Liver (tissue), 9 donors: ENCODE results near the gene SRSF5. TPM values are rescaled to one million over a fixed set of nuclear protein-coding genes. Genes with fewer than 3 reads are reported as not detected.

Source experiments
- DNase-seq: peaks from one replicate; pipeline ENCODE4 v3.0.0-alpha.2; 2017; ENCODE audit warnings: low spot score
- H3K27ac ChIP-seq, 2 donors: one replicate each; pipeline ENCODE4 v1.7.0; 2013; ENCODE audit warnings: inconsistent platforms in 2 of 2, low read length in 2 of 2, control low read depth in 1 of 2, low read depth in 1 of 2, mild to moderate bottlenecking in 1 of 2
- H3K27me3 ChIP-seq, 4 donors: one replicate each; pipeline versions ENCODE4 v1.6.1 to v1.7.0; 2013; ENCODE audit warnings: low read length in 3 of 4, inconsistent platforms in 1 of 4, mild to moderate bottlenecking in 1 of 4, moderate library complexity in 1 of 4; ENCODE audit not compliant: control insufficient read depth in 4 of 4, insufficient read depth in 4 of 4
- H3K36me3 ChIP-seq, 4 donors: one replicate each; pipeline versions ENCODE4 v1.6.1 to v1.7.0; 2013; ENCODE audit warnings: low read length in 3 of 4, mild to moderate bottlenecking in 3 of 4, low read depth in 1 of 4, moderate library complexity in 1 of 4; ENCODE audit not compliant: control insufficient read depth in 4 of 4, insufficient read depth in 3 of 4
- H3K4me1 ChIP-seq, 4 donors: one replicate each; pipeline versions ENCODE4 v1.6.1 to v1.7.0; 2013; ENCODE audit warnings: low read length in 3 of 4, mild to moderate bottlenecking in 3 of 4, moderate library complexity in 1 of 4; ENCODE audit not compliant: control insufficient read depth in 4 of 4, insufficient read depth in 4 of 4
- H3K4me3 ChIP-seq, 3 donors: one replicate each; pipeline versions ENCODE4 v1.6.1 to v1.7.0; 2013; ENCODE audit warnings: low read length in 3 of 3, control low read depth in 1 of 3, low read depth in 1 of 3, mild to moderate bottlenecking in 1 of 3
- H3K9ac ChIP-seq, 2 donors: one replicate each; pipeline ENCODE4 v1.7.0; 2013; ENCODE audit warnings: low read length in 2 of 2, mild to moderate bottlenecking in 2 of 2, moderate library complexity in 2 of 2, control low read depth in 1 of 2, low read depth in 1 of 2
- H3K9me3 ChIP-seq, 4 donors: one replicate each; pipeline versions ENCODE4 v1.6.1 to v1.7.0; 2013; ENCODE audit warnings: low read length in 3 of 4; ENCODE audit not compliant: control insufficient read depth in 4 of 4
- ATF3 ChIP-seq: IDR thresholded peaks from 2 replicates; pipeline ENCODE4 v1.6.1; 2016; ENCODE audit warnings: antibody characterized with exemption
- CTCF ChIP-seq: fragments of 150-350 bp; IDR thresholded peaks from 2 replicates; pipeline ENCODE4 v1.5.1; 2017; ENCODE audit warnings: improper control_type of control experiment, low read depth, low read length; ENCODE audit not compliant: missing input control
- EGR1 ChIP-seq, 2 donors: IDR thresholded peaks; 2 replicates each; pipeline ENCODE4 v1.6.1; 2016 to 2018; ENCODE audit warnings: antibody characterized with exemption in 2 of 2, low read depth in 2 of 2
- FOXA1 ChIP-seq: IDR thresholded peaks from 2 replicates; pipeline ENCODE4 v1.6.1; 2016; ENCODE audit warnings: antibody characterized with exemption
- FOXA2 ChIP-seq: IDR thresholded peaks from 2 replicates; pipeline ENCODE4 v1.6.1; 2016; ENCODE audit warnings: antibody characterized with exemption
- GABPA ChIP-seq, 2 donors: IDR thresholded peaks in 1 of 2; conservative IDR thresholded peaks in 1 of 2; 2 replicates each; pipeline ENCODE4 v1.6.1; 2016; ENCODE audit warnings: antibody characterized with exemption in 2 of 2, mild to moderate bottlenecking in 1 of 2, moderate library complexity in 1 of 2
- HNF4A ChIP-seq, 2 donors: conservative IDR thresholded peaks; 2 replicates each; pipeline ENCODE4 v1.6.1; 2016; ENCODE audit warnings: antibody characterized with exemption in 2 of 2, mild to moderate bottlenecking in 2 of 2
- HNF4G ChIP-seq: IDR thresholded peaks from 2 replicates; pipeline ENCODE4 v1.6.1; 2016; ENCODE audit warnings: antibody characterized with exemption
- JUND ChIP-seq, 2 donors: IDR thresholded peaks; 2 replicates each; pipeline ENCODE4 v1.6.1; 2016; ENCODE audit warnings: antibody characterized with exemption in 2 of 2
- MAX ChIP-seq: IDR thresholded peaks from 2 replicates; pipeline ENCODE4 v1.6.1; 2016; ENCODE audit warnings: antibody characterized with exemption
- NR2F2 ChIP-seq: IDR thresholded peaks from 2 replicates; pipeline ENCODE4 v1.6.1; 2016; ENCODE audit warnings: antibody characterized with exemption
- RAD21 ChIP-seq, 2 donors: IDR thresholded peaks; 2 replicates each; pipeline ENCODE4 v1.6.1; 2016; ENCODE audit warnings: antibody characterized with exemption in 2 of 2, mild to moderate bottlenecking in 2 of 2
- REST ChIP-seq: IDR thresholded peaks from 2 replicates; pipeline ENCODE4 v1.6.1; 2016; ENCODE audit warnings: antibody characterized with exemption, mild to moderate bottlenecking
- RXRA ChIP-seq, 2 donors: IDR thresholded peaks; 2 replicates each; pipeline ENCODE4 v1.6.1; 2017 to 2018; ENCODE audit warnings: antibody characterized with exemption in 2 of 2, mild to moderate bottlenecking in 1 of 2
- SP1 ChIP-seq: IDR thresholded peaks from 2 replicates; pipeline ENCODE4 v1.6.1; 2018; ENCODE audit warnings: antibody characterized with exemption, mild to moderate bottlenecking
- TAF1 ChIP-seq: conservative IDR thresholded peaks from 2 replicates; pipeline ENCODE4 v1.6.1; 2016; ENCODE audit warnings: antibody characterized with exemption, mild to moderate bottlenecking
- YY1 ChIP-seq: IDR thresholded peaks from 2 replicates; pipeline ENCODE4 v1.6.1; 2016; ENCODE audit warnings: antibody characterized with exemption, mild to moderate bottlenecking
- ZBTB33 ChIP-seq: IDR thresholded peaks from 2 replicates; pipeline ENCODE4 v1.6.1; 2016; ENCODE audit warnings: antibody characterized with exemption
- WGBS: extraction: QIAGEN DNeasy Blood & Tissue Kit; methylation state at CpG from one replicate; pipeline ENCODE4 v1.1.7; 2013; 5-methylcytosine and 5-hydroxymethylcytosine counted together
- polyA plus RNA-seq, 2 donors: library from polyadenylated mRNA; stranded (reverse) in 1 of 2; unstranded in 1 of 2; fragments of 200-250 nt in 1 of 2; fragments of >200 nt in 1 of 2; fragmentation: Nextera tagmentation in 1 of 2; extraction: Ambion mirVana in 1 of 2; gene quantifications; one replicate each; pipeline versions ENCODE4 v1.2.1 to v1.2.3, GENCODE V29; 2013 to 2015
- total RNA-seq, 2 donors: library from RNA; depleted of rRNA; stranded (reverse); fragments of >200 nt; gene quantifications; one replicate each; pipeline ENCODE4 v1.2.3, GENCODE V29; 2014
- donor health status: healthy.
- donor health status: healthy.
- donor health status: healthy.
- donor health status: healthy.
- donor health status: healthy.

Gene SRSF5
- total and polyA plus RNA-seq, 4 donors = 74.4 to 254 (median 148) TPM

GRCh38 chr14:69749956-69750355, 17.0 kb upstream of the SRSF5 start:
- Histone ChIP-seq H3K27ac (peak overlapping the region in 1 of 2 donors; percentile 29), H3K27me3 (no peaks in the 10 kb centered on the region), H3K9ac (no peak overlapping the region), H3K4me1 (peaks cover 6 to 13% (median 11%) of the 10 kb centered on the region in 4 donors), H3K36me3 (no peaks in the 10 kb centered on the region), H3K4me3 (no peak overlapping the region), H3K9me3 (no peaks in the 10 kb centered on the region)
- TF ChIP-seq MAX (peak; percentile 33), RAD21 (IDR thresholded peaks at IDR 0.05) (peak; percentile 20 to 32), HNF4A (conservative IDR thresholded peaks at IDR 0.05) (peak; percentile 46 to 57), REST (peak; percentile 62), EGR1 (IDR thresholded peaks at IDR 0.05; ENCODE audit: low read depth in 2 of 2) (no peak), RXRA (IDR thresholded peaks at IDR 0.05) (peak; percentile 55 to 73), NR2F2 (peak; percentile 62), FOXA1 (no peak), CTCF (no peak), TAF1 (no peak), JUND (IDR thresholded peaks at IDR 0.05) (peak in 1 of 2 donors; percentile 57), HNF4G (no peak), ZBTB33 (no peak), GABPA (IDR thresholded peaks at IDR 0.05 in 1 of 2, conservative IDR thresholded peaks at IDR 0.05 in 1 of 2) (peak in 1 of 2 donors; percentile 32), SP1 (peak; percentile 68), FOXA2 (peak; percentile 7), YY1 (peak; percentile 68), ATF3 (no peak)
- no peak for DNase-seq
- WGBS = 23% methylated on average over 1 of the region's 1 CpG
